GM23338 (cell line): ENCODE data around the gene INTS3. TPM values are rescaled to one million over a fixed set of nuclear protein-coding genes. Genes with fewer than 3 reads are reported as not detected.

Source experiments
- ATAC-seq: fragments of 200-7000 bp; cut with Tn5 transposase; 3 replicates; pipeline ENCODE4 v1.9.1; 2020
- DNase-seq: peaks from one replicate; pipeline ENCODE4 v3.0.0-alpha.2; 2015; ENCODE audit warnings: low spot score
- H2AFZ ChIP-seq: fragments of 200-600 bp; sonication (generic); 2 replicates; pipeline ENCODE4 v1.8.0; 2016; ENCODE audit warnings: antibody characterized with exemption, mild to moderate bottlenecking, moderate library complexity
- H3F3A ChIP-seq: fragments of 200-600 bp; sonication (generic); replicated peaks from 2 replicates; pipeline ENCODE4 v1.8.0; 2017; ENCODE audit warnings: antibody characterized with exemption, mixed run types, low read depth
- H3K27ac ChIP-seq: fragments of 200-600 bp; sonication (generic); 2 replicates; pipeline ENCODE4 v1.6.1; 2016; ENCODE audit warnings: low read depth
- H3K27me3 ChIP-seq: fragments of 200-600 bp; sonication (generic); 2 replicates; pipeline ENCODE4 v1.8.0; 2016; ENCODE audit warnings: mild to moderate bottlenecking, mixed run types, moderate library complexity; ENCODE audit not compliant: insufficient read depth
- H3K36me3 ChIP-seq: fragments of 200-600 bp; sonication (generic); 2 replicates; pipeline ENCODE4 v1.8.0; 2016; ENCODE audit warnings: mild to moderate bottlenecking; ENCODE audit not compliant: insufficient read depth
- H3K4me1 ChIP-seq: fragments of 200-600 bp; sonication (generic); 2 replicates; pipeline ENCODE4 v1.8.0; 2016; ENCODE audit warnings: mild to moderate bottlenecking, moderate library complexity; ENCODE audit not compliant: insufficient read depth
- H3K4me2 ChIP-seq: fragments of 200-600 bp; sonication (generic); 2 replicates; pipeline ENCODE4 v1.7.1; 2017; ENCODE audit warnings: mixed run types
- H3K4me3 ChIP-seq: fragments of 200-600 bp; sonication (generic); 2 replicates; pipeline ENCODE4 v1.6.1; 2016; ENCODE audit warnings: mixed run types
- H3K79me2 ChIP-seq: fragments of 200-600 bp; sonication (generic); replicated peaks from 2 replicates; pipeline ENCODE4 v1.8.0; 2017; ENCODE audit warnings: mild to moderate bottlenecking; ENCODE audit not compliant: insufficient read depth
- H3K9me2 ChIP-seq: fragments of 200-600 bp; sonication (generic); 2 replicates; pipeline ENCODE4 v1.8.0; 2017; ENCODE audit not compliant: insufficient read depth
- H4K20me1 ChIP-seq: fragments of 200-600 bp; sonication (generic); replicated peaks from 2 replicates; pipeline ENCODE4 v1.8.0; 2017; ENCODE audit warnings: mild to moderate bottlenecking; ENCODE audit not compliant: insufficient read depth
- H3K27ac Mint-ChIP-seq: 2 replicates; pipeline ENCODE4 v1.8.0; 2020; ENCODE audit warnings: inconsistent platforms, mild to moderate bottlenecking, moderate library complexity, mixed read lengths
- H3K27me3 Mint-ChIP-seq: 3 replicates; pipeline ENCODE4 v1.8.0; 2022; ENCODE audit warnings: low read depth, mild to moderate bottlenecking, moderate library complexity, mixed read lengths, inconsistent platforms; ENCODE audit not compliant: insufficient read depth, poor library complexity
- H3K36me3 Mint-ChIP-seq: 3 replicates; pipeline ENCODE4 v1.8.0; 2021; ENCODE audit warnings: low read depth, mild to moderate bottlenecking, inconsistent platforms, moderate library complexity, mixed read lengths
- H3K4me1 Mint-ChIP-seq: 3 replicates; pipeline ENCODE4 v1.8.0; 2020; ENCODE audit warnings: mild to moderate bottlenecking, inconsistent platforms, mixed read lengths
- H3K4me3 Mint-ChIP-seq: 3 replicates; pipeline ENCODE4 v1.8.0; 2021; ENCODE audit warnings: moderate library complexity, mild to moderate bottlenecking, inconsistent platforms, mixed read lengths
- H3K9me3 Mint-ChIP-seq: 3 replicates; pipeline ENCODE4 v1.8.0; 2020; ENCODE audit warnings: moderate library complexity, mild to moderate bottlenecking, inconsistent platforms, mixed read lengths
- POLR2AphosphoS5 ChIP-seq: IDR thresholded peaks from 2 replicates; pipeline ENCODE4 v1.6.1; 2016; ENCODE audit warnings: antibody characterized with exemption, low read depth
- ZNF331 ChIP-seq: fragments of 250-450 bp; sonication (Bioruptor Pico); IDR thresholded peaks from 2 replicates; pipeline ENCODE4 v1.5.0; 2020; ENCODE audit warnings: low read depth, mild to moderate bottlenecking, moderate library complexity
- polyA plus RNA-seq: library from polyadenylated mRNA; unstranded; fragments of >200 nt; fragmentation: Nextera tagmentation; extraction: Ambion mirVana; gene quantifications from 2 replicates; pipeline ENCODE4 v1.2.1, GENCODE V29; 2016
- total RNA-seq: library from RNA; depleted of rRNA; stranded (reverse); fragments of >200 nt; shearing (Covaris generic); gene quantifications from 2 replicates; pipeline ENCODE4 v1.2.3, GENCODE V29; 2014
- TF ChIP-seq, protein P1 (sequence below): IDR thresholded peaks from 2 replicates; pipeline ENCODE4 v1.6.1; 2016; ENCODE audit warnings: antibody characterized with exemption
- TF ChIP-seq, protein P2 (sequence below), 2 experiments: fragments of 200-600 bp in 1 of 2; sonication (generic) in 1 of 2; conservative IDR thresholded peaks; 2 replicates each; pipeline versions ENCODE4 v1.5.1 to v1.6.1; 2016 to 2017; ENCODE audit warnings: antibody characterized with exemption in 2 of 2, low read depth in 2 of 2, mild to moderate bottlenecking in 2 of 2, moderate library complexity in 1 of 2
- TF ChIP-seq, protein P3 (sequence below): fragments of 250-450 bp; sonication (Bioruptor Pico); IDR thresholded peaks from 2 replicates; pipeline ENCODE4 v1.5.0; 2020; ENCODE audit warnings: mild to moderate bottlenecking, moderate library complexity

INTS3 gene
- total and polyA plus RNA-seq, 2 experiments from 2014 or later: 22.7 to 51.3 TPM

DNA sequence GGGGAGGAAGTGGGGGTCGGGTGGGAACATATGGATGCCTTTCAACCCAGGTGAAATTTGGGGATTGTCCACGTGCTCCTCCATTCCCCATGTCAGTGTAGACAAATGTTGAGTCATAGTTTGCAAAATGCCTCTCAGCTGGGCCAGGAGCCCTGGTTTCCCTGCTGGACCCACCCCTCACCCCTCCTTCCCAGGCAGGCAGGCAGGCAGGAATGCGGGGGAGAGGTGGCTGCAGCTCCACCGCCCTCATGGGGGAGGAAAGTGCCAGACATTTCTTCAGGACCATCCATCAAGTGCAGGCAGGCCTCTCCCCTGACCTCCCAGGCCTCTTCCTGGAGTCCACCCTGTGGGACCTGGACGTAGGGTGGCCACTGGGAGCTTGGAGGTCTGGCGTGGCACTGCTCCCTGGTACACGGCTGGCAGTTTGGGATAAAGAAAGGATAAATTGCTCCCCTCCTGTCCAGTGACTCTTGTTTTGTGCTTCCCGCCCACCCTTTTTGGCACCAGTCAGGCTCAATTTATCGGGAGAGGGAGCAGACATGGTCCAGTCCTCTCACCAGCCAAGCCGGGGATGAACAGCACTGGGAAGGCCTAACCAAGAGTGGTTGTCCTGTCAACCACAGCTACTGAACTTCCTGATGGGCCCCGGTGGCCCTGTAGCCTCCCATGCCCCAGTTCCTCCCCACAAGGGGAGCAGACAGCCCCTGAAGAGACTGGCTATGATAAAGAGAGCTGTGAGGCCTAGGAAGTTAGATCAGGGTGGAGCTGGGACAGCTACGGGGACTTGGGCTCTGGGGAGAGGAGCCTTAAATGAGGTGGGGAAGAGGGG, 30.4 kb upstream of the INTS3 start:
- Mint-ChIP-seq H3K4me3 (peak overlapping the region; percentile 19; the same call in 2 of the 3 replicates), H3K4me1 (peaks cover 27% of the 10 kb centered on the region), H3K27ac (peak overlapping the region; percentile 96), H3K36me3 (no peaks in the 10 kb centered on the region), H3K9me3 (no peaks in the 10 kb centered on the region), H3K27me3 (peaks cover 11% of the 10 kb centered on the region)
- Histone ChIP-seq H2AFZ (peak overlapping the region; percentile 97), H3K36me3 (no peaks in the 10 kb centered on the region), H3K4me1 (peaks cover 27% of the 10 kb centered on the region), H3F3A (peaks cover 12% of the 10 kb centered on the region), H3K9me2 (no peaks in the 10 kb centered on the region; the same call in 1 of the 2 replicates), H3K79me2 (no peaks in the 10 kb centered on the region), H4K20me1 (no peaks in the 10 kb centered on the region), H3K27me3 (no peaks in the 10 kb centered on the region), H3K4me3 (peak overlapping the region; percentile 33; the same call in 1 of the 2 replicates), H3K4me2 (peak overlapping the region; percentile 73), H3K27ac (peak overlapping the region; percentile 95)
- DNase-seq: peak; percentile 77
- TF ChIP-seq POLR2AphosphoS5: 0 out of 2 replicates have a peak, but pooled peaks have one; percentile 34
- no peak for TF ChIP-seq ZNF331 (CRISPR knock-in tag)
- TF ChIP-seq, protein P1, sequence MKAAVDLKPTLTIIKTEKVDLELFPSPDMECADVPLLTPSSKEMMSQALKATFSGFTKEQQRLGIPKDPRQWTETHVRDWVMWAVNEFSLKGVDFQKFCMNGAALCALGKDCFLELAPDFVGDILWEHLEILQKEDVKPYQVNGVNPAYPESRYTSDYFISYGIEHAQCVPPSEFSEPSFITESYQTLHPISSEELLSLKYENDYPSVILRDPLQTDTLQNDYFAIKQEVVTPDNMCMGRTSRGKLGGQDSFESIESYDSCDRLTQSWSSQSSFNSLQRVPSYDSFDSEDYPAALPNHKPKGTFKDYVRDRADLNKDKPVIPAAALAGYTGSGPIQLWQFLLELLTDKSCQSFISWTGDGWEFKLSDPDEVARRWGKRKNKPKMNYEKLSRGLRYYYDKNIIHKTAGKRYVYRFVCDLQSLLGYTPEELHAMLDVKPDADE: no peak
- TF ChIP-seq, protein P2, sequence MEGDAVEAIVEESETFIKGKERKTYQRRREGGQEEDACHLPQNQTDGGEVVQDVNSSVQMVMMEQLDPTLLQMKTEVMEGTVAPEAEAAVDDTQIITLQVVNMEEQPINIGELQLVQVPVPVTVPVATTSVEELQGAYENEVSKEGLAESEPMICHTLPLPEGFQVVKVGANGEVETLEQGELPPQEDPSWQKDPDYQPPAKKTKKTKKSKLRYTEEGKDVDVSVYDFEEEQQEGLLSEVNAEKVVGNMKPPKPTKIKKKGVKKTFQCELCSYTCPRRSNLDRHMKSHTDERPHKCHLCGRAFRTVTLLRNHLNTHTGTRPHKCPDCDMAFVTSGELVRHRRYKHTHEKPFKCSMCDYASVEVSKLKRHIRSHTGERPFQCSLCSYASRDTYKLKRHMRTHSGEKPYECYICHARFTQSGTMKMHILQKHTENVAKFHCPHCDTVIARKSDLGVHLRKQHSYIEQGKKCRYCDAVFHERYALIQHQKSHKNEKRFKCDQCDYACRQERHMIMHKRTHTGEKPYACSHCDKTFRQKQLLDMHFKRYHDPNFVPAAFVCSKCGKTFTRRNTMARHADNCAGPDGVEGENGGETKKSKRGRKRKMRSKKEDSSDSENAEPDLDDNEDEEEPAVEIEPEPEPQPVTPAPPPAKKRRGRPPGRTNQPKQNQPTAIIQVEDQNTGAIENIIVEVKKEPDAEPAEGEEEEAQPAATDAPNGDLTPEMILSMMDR (conservative IDR thresholded peaks at IDR 0.05; ENCODE audit: low read depth in 2 of 2): 0 out of 4 replicates have a peak, but pooled peaks of 1 of the 2 experiments have one; percentile 4
- TF ChIP-seq, protein P3, sequence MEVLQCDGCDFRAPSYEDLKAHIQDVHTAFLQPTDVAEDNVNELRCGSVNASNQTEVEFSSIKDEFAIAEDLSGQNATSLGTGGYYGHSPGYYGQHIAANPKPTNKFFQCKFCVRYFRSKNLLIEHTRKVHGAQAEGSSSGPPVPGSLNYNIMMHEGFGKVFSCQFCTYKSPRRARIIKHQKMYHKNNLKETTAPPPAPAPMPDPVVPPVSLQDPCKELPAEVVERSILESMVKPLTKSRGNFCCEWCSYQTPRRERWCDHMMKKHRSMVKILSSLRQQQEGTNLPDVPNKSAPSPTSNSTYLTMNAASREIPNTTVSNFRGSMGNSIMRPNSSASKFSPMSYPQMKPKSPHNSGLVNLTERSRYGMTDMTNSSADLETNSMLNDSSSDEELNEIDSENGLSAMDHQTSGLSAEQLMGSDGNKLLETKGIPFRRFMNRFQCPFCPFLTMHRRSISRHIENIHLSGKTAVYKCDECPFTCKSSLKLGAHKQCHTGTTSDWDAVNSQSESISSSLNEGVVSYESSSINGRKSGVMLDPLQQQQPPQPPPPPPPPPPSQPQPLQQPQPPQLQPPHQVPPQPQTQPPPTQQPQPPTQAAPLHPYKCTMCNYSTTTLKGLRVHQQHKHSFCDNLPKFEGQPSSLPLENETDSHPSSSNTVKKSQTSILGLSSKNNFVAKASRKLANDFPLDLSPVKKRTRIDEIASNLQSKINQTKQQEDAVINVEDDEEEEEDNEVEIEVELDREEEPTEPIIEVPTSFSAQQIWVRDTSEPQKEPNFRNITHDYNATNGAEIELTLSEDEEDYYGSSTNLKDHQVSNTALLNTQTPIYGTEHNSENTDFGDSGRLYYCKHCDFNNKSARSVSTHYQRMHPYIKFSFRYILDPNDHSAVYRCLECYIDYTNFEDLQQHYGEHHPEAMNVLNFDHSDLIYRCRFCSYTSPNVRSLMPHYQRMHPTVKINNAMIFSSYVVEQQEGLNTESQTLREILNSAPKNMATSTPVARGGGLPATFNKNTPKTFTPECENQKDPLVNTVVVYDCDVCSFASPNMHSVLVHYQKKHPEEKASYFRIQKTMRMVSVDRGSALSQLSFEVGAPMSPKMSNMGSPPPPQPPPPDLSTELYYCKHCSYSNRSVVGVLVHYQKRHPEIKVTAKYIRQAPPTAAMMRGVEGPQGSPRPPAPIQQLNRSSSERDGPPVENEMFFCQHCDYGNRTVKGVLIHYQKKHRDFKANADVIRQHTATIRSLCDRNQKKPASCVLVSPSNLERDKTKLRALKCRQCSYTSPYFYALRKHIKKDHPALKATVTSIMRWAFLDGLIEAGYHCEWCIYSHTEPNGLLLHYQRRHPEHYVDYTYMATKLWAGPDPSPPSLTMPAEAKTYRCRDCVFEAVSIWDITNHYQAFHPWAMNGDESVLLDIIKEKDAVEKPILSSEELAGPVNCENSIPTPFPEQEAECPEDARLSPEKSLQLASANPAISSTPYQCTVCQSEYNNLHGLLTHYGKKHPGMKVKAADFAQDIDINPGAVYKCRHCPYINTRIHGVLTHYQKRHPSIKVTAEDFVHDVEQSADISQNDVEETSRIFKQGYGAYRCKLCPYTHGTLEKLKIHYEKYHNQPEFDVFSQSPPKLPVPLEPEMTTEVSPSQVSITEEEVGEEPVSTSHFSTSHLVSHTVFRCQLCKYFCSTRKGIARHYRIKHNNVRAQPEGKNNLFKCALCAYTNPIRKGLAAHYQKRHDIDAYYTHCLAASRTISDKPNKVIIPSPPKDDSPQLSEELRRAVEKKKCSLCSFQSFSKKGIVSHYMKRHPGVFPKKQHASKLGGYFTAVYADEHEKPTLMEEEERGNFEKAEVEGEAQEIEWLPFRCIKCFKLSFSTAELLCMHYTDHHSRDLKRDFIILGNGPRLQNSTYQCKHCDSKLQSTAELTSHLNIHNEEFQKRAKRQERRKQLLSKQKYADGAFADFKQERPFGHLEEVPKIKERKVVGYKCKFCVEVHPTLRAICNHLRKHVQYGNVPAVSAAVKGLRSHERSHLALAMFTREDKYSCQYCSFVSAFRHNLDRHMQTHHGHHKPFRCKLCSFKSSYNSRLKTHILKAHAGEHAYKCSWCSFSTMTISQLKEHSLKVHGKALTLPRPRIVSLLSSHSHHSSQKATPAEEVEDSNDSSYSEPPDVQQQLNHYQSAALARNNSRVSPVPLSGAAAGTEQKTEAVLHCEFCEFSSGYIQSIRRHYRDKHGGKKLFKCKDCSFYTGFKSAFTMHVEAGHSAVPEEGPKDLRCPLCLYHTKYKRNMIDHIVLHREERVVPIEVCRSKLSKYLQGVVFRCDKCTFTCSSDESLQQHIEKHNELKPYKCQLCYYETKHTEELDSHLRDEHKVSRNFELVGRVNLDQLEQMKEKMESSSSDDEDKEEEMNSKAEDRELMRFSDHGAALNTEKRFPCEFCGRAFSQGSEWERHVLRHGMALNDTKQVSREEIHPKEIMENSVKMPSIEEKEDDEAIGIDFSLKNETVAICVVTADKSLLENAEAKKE (CRISPR knock-in tag): no peak
- peak; percentile 75 for ATAC-seq
